Activated B cell treated with CpG ODN at 0.5 μM for 24 hours (primary cell): ENCODE data around the gene YEATS2. TPM values are rescaled to one million over a fixed set of nuclear protein-coding genes. Genes with fewer than 3 reads are reported as not detected.
"Not testable (repeated sequence)": the region's sequence is repeated elsewhere in the genome, so short reads cannot be mapped to it uniquely, and the experiment has no call there.

Source experiments
- ATAC-seq: fragments of 200-7000 bp; cut with Tn5 transposase; one replicate; pipeline ENCODE4 v1.10.0; 2021; ENCODE audit warnings: low read depth, mild to moderate bottlenecking, moderate library complexity
- CTCF ChIA-PET: fragments of 350-600 bp; sonication (Branson Sonifier 250); formaldehyde crosslinking; loops from one replicate; lab custom pipeline; 2021; ENCODE audit warnings: antibody characterized with exemption; lab: Charles Lee
- POLR2A ChIA-PET: fragments of 350-600 bp; sonication (Branson Sonifier 250); formaldehyde crosslinking; loops from one replicate; lab custom pipeline; 2021; ENCODE audit warnings: antibody characterized with exemption; lab: Charles Lee
- DNase-seq: peaks from one replicate; pipeline ENCODE4 v3.0.0; 2022
- H3K27ac Mint-ChIP-seq: one replicate; pipeline ENCODE4 v1.8.0; 2020; ENCODE audit warnings: mixed read lengths
- H3K27me3 Mint-ChIP-seq: one replicate; pipeline ENCODE4 v1.8.0; 2021; ENCODE audit warnings: mixed read lengths
- H3K36me3 Mint-ChIP-seq: one replicate; pipeline ENCODE4 v1.8.0; 2021; ENCODE audit warnings: low read depth, mixed read lengths
- H3K4me1 Mint-ChIP-seq: one replicate; pipeline ENCODE4 v1.8.0; 2021; ENCODE audit warnings: mixed read lengths
- H3K4me3 Mint-ChIP-seq: one replicate; pipeline ENCODE4 v1.8.0; 2020; ENCODE audit warnings: mild to moderate bottlenecking, mixed read lengths
- H3K9me3 Mint-ChIP-seq: one replicate; pipeline ENCODE4 v1.8.0; 2020; ENCODE audit warnings: mixed read lengths
- CTCF ChIP-seq: fragments of 200-600 bp; IDR thresholded peaks from one replicate; pipeline ENCODE4 v1.8.0; 2022; ENCODE audit warnings: antibody characterized with exemption, mild to moderate bottlenecking
- intact Hi-C: fragments of 100-400 bp; cut with micrococcal nuclease; formaldehyde crosslinking; loops from one replicate; pipeline ENCODE4 v1.15.1; 2024
- total RNA-seq: library from RNA; stranded (reverse); gene quantifications from 2 replicates; pipeline ENCODE4 v1.2.3, GENCODE V29; 2022

Gene YEATS2
- total RNA-seq, 1 donor from 2014 or later: 26.2 TPM

DNA sequence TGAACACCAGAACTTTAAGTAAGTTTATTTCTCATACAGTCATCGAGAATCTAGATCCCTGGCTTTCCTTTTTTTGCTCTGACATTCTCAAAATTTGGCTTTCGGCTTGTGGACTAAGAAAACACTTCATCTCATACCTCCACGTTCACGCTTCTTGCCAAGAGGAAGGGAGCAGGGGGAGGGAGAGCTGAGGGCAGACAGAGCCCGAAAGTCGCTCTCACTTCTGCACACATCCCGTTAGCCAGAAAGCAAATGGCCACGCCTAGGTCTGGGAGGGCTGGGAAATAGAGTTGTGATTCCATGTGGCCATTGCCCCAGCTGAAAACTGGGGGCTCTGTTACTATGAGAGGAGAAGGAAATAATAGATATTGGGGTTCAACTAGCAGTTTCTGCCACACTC lies 70.5 kb downstream of the YEATS2 start:
- H3K27ac Mint-ChIP-seq: no peak overlapping the region
- no peaks in the 10 kb centered on the region for H3K27me3 Mint-ChIP-seq
- intact Hi-C loops: loop anchor here (10.0 kb wide), 1 partner anchor 173 kb away; no protein-coding TSS in a partner anchor
- TF ChIP-seq CTCF: no peak
- ChIA-PET CTCF (interaction anchor here (3.3 kb wide), 1 partner anchor 299 kb away, joined by 50 read pairs; no protein-coding TSS in a partner anchor), POLR2A (no interaction called here)
- ATAC-seq: no peak
- peaks cover 29% of the 10 kb centered on the region for H3K36me3 Mint-ChIP-seq
- peaks cover 9% of the 10 kb centered on the region for H3K4me1 Mint-ChIP-seq
- no peak overlapping the region for H3K4me3 Mint-ChIP-seq
- no peak for DNase-seq
- H3K9me3 Mint-ChIP-seq: no peaks in the 10 kb centered on the region

DNA sequence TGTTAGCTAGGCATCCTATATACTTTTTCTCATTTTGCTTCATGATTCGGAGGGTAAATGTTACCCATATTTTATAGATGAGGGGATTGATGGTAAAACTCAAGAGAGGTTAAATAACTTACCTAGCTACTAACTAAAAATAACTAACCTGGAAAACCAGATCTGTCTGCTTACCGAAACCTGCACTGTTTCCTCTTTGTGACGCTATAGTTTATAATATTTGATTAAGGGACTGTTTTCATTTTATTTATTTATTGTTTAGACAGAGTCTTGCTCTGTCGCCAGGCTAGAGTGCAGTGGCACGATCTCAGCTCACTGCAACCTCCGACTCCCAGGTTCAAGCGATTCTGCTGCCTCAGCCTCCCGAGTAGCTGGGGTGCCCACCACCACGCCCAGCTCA lies 71.9 kb downstream of the YEATS2 start:
- peaks cover 9% of the 10 kb centered on the region for H3K4me1 Mint-ChIP-seq
- peaks cover 35% of the 10 kb centered on the region for H3K36me3 Mint-ChIP-seq
- no peak overlapping the region for H3K4me3 Mint-ChIP-seq
- no peak overlapping the region for H3K27ac Mint-ChIP-seq
- intact Hi-C loops: loop anchor here (10.0 kb wide), 1 partner anchor 175 kb away; no protein-coding TSS in a partner anchor
- no peaks in the 10 kb centered on the region for H3K27me3 Mint-ChIP-seq
- H3K9me3 Mint-ChIP-seq: no peaks in the 10 kb centered on the region
- TF ChIP-seq CTCF: no peak
- DNase-seq (no peak), ATAC-seq (no peak)
- ChIA-PET CTCF (interaction anchor here (0.9 kb wide), 1 partner anchor 300 kb away, joined by 4 read pairs; no protein-coding TSS in a partner anchor), POLR2A (no interaction called here)

GRCh38 chr3:183774631-183775030 lies 77.0 kb downstream of the YEATS2 start:
- H3K4me3 Mint-ChIP-seq: no peak overlapping the region
- H3K27ac Mint-ChIP-seq: no peak overlapping the region
- H3K36me3 Mint-ChIP-seq: peaks cover 70% of the 10 kb centered on the region
- H3K27me3 Mint-ChIP-seq: no peaks in the 10 kb centered on the region
- DNase-seq: no peak
- H3K9me3 Mint-ChIP-seq: no peaks in the 10 kb centered on the region
- H3K4me1 Mint-ChIP-seq: no peaks in the 10 kb centered on the region
- ChIA-PET CTCF (no interaction called here), POLR2A (no interaction called here)
- ATAC-seq: no peak
- no peak for TF ChIP-seq CTCF
- intact Hi-C loops: no loop called here

DNA sequence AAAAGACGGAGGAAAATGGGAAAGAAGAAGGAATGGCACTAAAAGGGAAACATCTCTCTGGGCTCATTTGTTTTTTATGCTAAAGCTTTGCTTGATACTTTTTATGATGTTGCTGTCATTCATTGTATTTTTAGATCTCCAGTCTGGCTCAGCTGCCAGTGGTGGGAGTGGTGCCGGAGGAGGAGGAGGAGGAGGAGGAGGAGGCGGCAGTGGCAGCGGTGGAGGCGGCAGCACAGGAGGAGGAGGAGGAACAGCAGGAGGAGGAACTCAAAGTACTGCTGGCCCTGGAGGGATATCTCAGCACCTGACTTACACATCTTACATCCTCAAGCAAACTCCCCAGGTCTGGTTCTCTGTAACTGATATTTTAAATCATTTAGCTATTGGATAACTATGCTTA lies 78.2 kb downstream of the YEATS2 start:
- Mint-ChIP-seq H3K27ac (no peak overlapping the region), H3K27me3 (no peaks in the 10 kb centered on the region), H3K4me1 (no peaks in the 10 kb centered on the region), H3K4me3 (no peak overlapping the region), H3K36me3 (peaks cover 76% of the 10 kb centered on the region), H3K9me3 (no peaks in the 10 kb centered on the region)
- no peak for DNase-seq
- POLR2A ChIA-PET: no interaction called here
- intact Hi-C loops: no loop called here
- CTCF ChIA-PET: interaction anchor here (1.4 kb wide), 1 partner anchor 9 kb away, joined by 3 read pairs; no protein-coding TSS in a partner anchor
- no peak for TF ChIP-seq CTCF
- no peak for ATAC-seq

- H3K4me3 Mint-ChIP-seq, H3K27me3 Mint-ChIP-seq, H3K9me3 Mint-ChIP-seq, H3K4me1 Mint-ChIP-seq, DNase-seq, intact Hi-C loops, ATAC-seq, H3K27ac Mint-ChIP-seq, POLR2A ChIA-PET: not testable (repeated sequence)
- H3K36me3 Mint-ChIP-seq: peaks cover 81% of the 10 kb centered on the region
- CTCF ChIA-PET: interaction anchor here (1.4 kb wide), 1 partner anchor 9 kb away, joined by 3 read pairs; no protein-coding TSS in a partner anchor
Observed at GRCh38 chr3:183776451-183776850, 78.9 kb downstream of the YEATS2 start.
